ENCODE data around the gene RBSN.

- TF ChIP-seq EZH2phosphoT487 (IDR thresholded peaks at IDR 0.05) (no peak), CTCF (IDR thresholded peaks at IDR 0.05) (peak; percentile 72)
These were observed 47.4 kb downstream of the RBSN start for GRCh38 chr3:15051531-15051930.
